ENCODE results near the gene PIK3R5. TPM values are rescaled to one million over a fixed set of nuclear protein-coding genes. Genes with fewer than 3 reads are reported as not detected.

Gene PIK3R5
- total and polyA plus RNA-seq, 2 donors (not counting 1 experiment from before 2014, with no cell fraction given), result 0.15 TPM; not detected in 1

GRCh38 chr17:8904201-8904600 lies 61.3 kb downstream of the PIK3R5 start:
- DNase-seq (ENCODE audit: low read depth in 2 of 2), result no peak
- no peak overlapping the region for H3K4me3 ChIP-seq (replicated peaks in 1 of 4; ENCODE audit: control extremely low read depth in 1 of 4, insufficient read depth in 1 of 4, low read depth in 3 of 4, low read length in 4 of 4)
- H3K27ac ChIP-seq (ENCODE audit: insufficient read depth, low read length), result no peak overlapping the region
- no peaks in the 10 kb centered on the region for H3K27me3 ChIP-seq (ENCODE audit: control insufficient read depth, insufficient read depth, low read length)
- no peaks in the 10 kb centered on the region for H3K79me2 ChIP-seq (ENCODE audit: control insufficient read depth, insufficient read depth, low read length)
- H3K4me2 ChIP-seq (ENCODE audit: extremely low read depth, insufficient read depth, low read length), result no peak overlapping the region
- H3K36me3 ChIP-seq (ENCODE audit: control insufficient read depth, insufficient read depth, low read length), result no peaks in the 10 kb centered on the region
- no peaks in the 10 kb centered on the region for H3K4me1 ChIP-seq (ENCODE audit: control insufficient read depth, extremely low read depth, insufficient read depth, low read length)
- no peaks in the 10 kb centered on the region for H4K20me1 ChIP-seq (ENCODE audit: control insufficient read depth, extremely low read depth, insufficient read depth, low read length)
- no peak overlapping the region for H2AFZ ChIP-seq (ENCODE audit: low read length)
- H3K9ac ChIP-seq (ENCODE audit: insufficient read depth, low read length), result no peak overlapping the region
- H3K9me3 ChIP-seq (ENCODE audit: control insufficient read depth, insufficient read depth, low read depth, low read length), result no peaks in the 10 kb centered on the region
- no peak for TF ChIP-seq CTCF (conservative IDR thresholded peaks at IDR 0.05 in 1 of 2, IDR thresholded peaks at IDR 0.05 in 1 of 2; ENCODE audit: low read depth in 1 of 2, low read length in 2 of 2)
- TF ChIP-seq EZH2 (IDR thresholded peaks at IDR 0.05; ENCODE audit: low read length, missing control alignments), result no peak

- Histone ChIP-seq H3K27ac (ENCODE audit: insufficient read depth, low read length) (no peak overlapping the region), H2AFZ (ENCODE audit: low read length) (no peak overlapping the region), H3K79me2 (ENCODE audit: control insufficient read depth, insufficient read depth, low read length) (no peaks in the 10 kb centered on the region), H3K4me2 (ENCODE audit: extremely low read depth, insufficient read depth, low read length) (no peak overlapping the region), H3K4me1 (ENCODE audit: control insufficient read depth, extremely low read depth, insufficient read depth, low read length) (no peaks in the 10 kb centered on the region), H4K20me1 (ENCODE audit: control insufficient read depth, extremely low read depth, insufficient read depth, low read length) (no peaks in the 10 kb centered on the region), H3K4me3 (replicated peaks in 1 of 4; ENCODE audit: control extremely low read depth in 1 of 4, insufficient read depth in 1 of 4, low read depth in 3 of 4, low read length in 4 of 4) (no peak overlapping the region), H3K36me3 (ENCODE audit: control insufficient read depth, insufficient read depth, low read length) (no peaks in the 10 kb centered on the region), H3K9ac (ENCODE audit: insufficient read depth, low read length) (no peak overlapping the region), H3K9me3 (ENCODE audit: control insufficient read depth, insufficient read depth, low read depth, low read length) (no peaks in the 10 kb centered on the region), H3K27me3 (ENCODE audit: control insufficient read depth, insufficient read depth, low read length) (no peaks in the 10 kb centered on the region)
- no peak for DNase-seq (ENCODE audit: low read depth in 2 of 2)
- TF ChIP-seq CTCF (conservative IDR thresholded peaks at IDR 0.05 in 1 of 2, IDR thresholded peaks at IDR 0.05 in 1 of 2; ENCODE audit: low read depth in 1 of 2, low read length in 2 of 2), result no peak
Measured at GRCh38 chr17:8900626-8901585, 64.6 kb downstream of the PIK3R5 start.

- Histone ChIP-seq H3K36me3 (ENCODE audit: control insufficient read depth, insufficient read depth, low read length) (no peaks in the 10 kb centered on the region), H3K4me3 (replicated peaks in 1 of 4; ENCODE audit: control extremely low read depth in 1 of 4, insufficient read depth in 1 of 4, low read depth in 3 of 4, low read length in 4 of 4) (no peak overlapping the region), H3K79me2 (ENCODE audit: control insufficient read depth, insufficient read depth, low read length) (no peaks in the 10 kb centered on the region), H2AFZ (ENCODE audit: low read length) (no peak overlapping the region), H3K4me1 (ENCODE audit: control insufficient read depth, extremely low read depth, insufficient read depth, low read length) (no peaks in the 10 kb centered on the region), H3K4me2 (ENCODE audit: extremely low read depth, insufficient read depth, low read length) (no peak overlapping the region), H3K27ac (ENCODE audit: insufficient read depth, low read length) (no peak overlapping the region), H4K20me1 (ENCODE audit: control insufficient read depth, extremely low read depth, insufficient read depth, low read length) (no peaks in the 10 kb centered on the region), H3K9ac (ENCODE audit: insufficient read depth, low read length) (no peak overlapping the region), H3K9me3 (ENCODE audit: control insufficient read depth, insufficient read depth, low read depth, low read length) (no peaks in the 10 kb centered on the region), H3K27me3 (ENCODE audit: control insufficient read depth, insufficient read depth, low read length) (no peaks in the 10 kb centered on the region)
- no peak for TF ChIP-seq EZH2 (IDR thresholded peaks at IDR 0.05; ENCODE audit: low read length, missing control alignments)
- DNase-seq (ENCODE audit: low read depth in 2 of 2), result no peak
Measured at GRCh38 chr17:8900207-8900606, 65.3 kb downstream of the PIK3R5 start.

All from fibroblast of lung (primary cell).